GM21786 (cell line): ENCODE measurements around the gene SAAL1.
"Not testable (repeated sequence)": the region's sequence is repeated elsewhere in the genome, so short reads cannot be mapped to it uniquely, and the experiment has no call there.

Source experiments
- ATAC-seq: cut with Tn5 transposase; IDR thresholded peaks from one replicate; pipeline ENCODE4 v1.9.1; 2021; ENCODE audit not compliant: unreplicated experiment

The SAAL1 gene

GRCh38 chr11:18105802-18106574 is at the start of gene SAAL1:
Gene SAAL1, minus strand, starts transcription at chr11:18106082. Its CDS starts 41 bp downstream, at chr11:18106041.
- ATAC-seq: peak; percentile 97

GRCh38 chr11:18151581-18151980 is 45.7 kb upstream of the SAAL1 start:
- ATAC-seq: no peak

- no peak for ATAC-seq
Measured at GRCh38 chr11:18145837-18146236, 40.0 kb upstream of the SAAL1 start.

- ATAC-seq: no peak
Measured at GRCh38 chr11:18145025-18145424, 39.1 kb upstream of the SAAL1 start.

GRCh38 chr11:18144243-18144642 is 38.4 kb upstream of the SAAL1 start:
- no peak for ATAC-seq

GRCh38 chr11:18140145-18140544 is 34.3 kb upstream of the SAAL1 start:
- ATAC-seq: no peak

GRCh38 chr11:18137186-18137800 is 31.4 kb upstream of the SAAL1 start:
- ATAC-seq: no peak

GRCh38 chr11:18135308-18135707 is 29.4 kb upstream of the SAAL1 start:
- no peak for ATAC-seq

- ATAC-seq: no peak
Measured at GRCh38 chr11:18132341-18132740, 26.5 kb upstream of the SAAL1 start, which contains the start of gene MRGPRX3. Gene MRGPRX3, plus strand, starts transcription at chr11:18132571. Its CDS starts 4,632 bp downstream, at chr11:18137203.

GRCh38 chr11:18131115-18131514 is 25.2 kb upstream of the SAAL1 start:
- not testable (repeated sequence) for ATAC-seq

GRCh38 chr11:18121331-18121828 is 15.5 kb upstream of the SAAL1 start:
- ATAC-seq: not testable (repeated sequence)

- peak; percentile 79 for ATAC-seq
Measured at GRCh38 chr11:18115360-18116127, 9.7 kb upstream of the SAAL1 start.

GRCh38 chr11:18111005-18111404 is 5.1 kb upstream of the SAAL1 start:
- no peak for ATAC-seq

GRCh38 chr11:18108254-18108653 is 2.4 kb upstream of the SAAL1 start:
- no peak for ATAC-seq

- no peak for ATAC-seq
Measured at GRCh38 chr11:18106688-18107087, 806 bp upstream of the SAAL1 start.

- no peak for ATAC-seq
Measured at GRCh38 chr11:18105086-18105801, 638 bp downstream of the SAAL1 start.

- no peak for ATAC-seq
Measured at GRCh38 chr11:18100926-18101656, 4.8 kb downstream of the SAAL1 start.

GRCh38 chr11:18093959-18094358 is 11.9 kb downstream of the SAAL1 start:
- no peak for ATAC-seq

- no peak for ATAC-seq
Measured at GRCh38 chr11:18091731-18092130, 14.2 kb downstream of the SAAL1 start.

GRCh38 chr11:18088966-18089365 is 16.9 kb downstream of the SAAL1 start:
- no peak for ATAC-seq
